ENCODE results near the gene MYO3B.

Gene MYO3B

DNA sequence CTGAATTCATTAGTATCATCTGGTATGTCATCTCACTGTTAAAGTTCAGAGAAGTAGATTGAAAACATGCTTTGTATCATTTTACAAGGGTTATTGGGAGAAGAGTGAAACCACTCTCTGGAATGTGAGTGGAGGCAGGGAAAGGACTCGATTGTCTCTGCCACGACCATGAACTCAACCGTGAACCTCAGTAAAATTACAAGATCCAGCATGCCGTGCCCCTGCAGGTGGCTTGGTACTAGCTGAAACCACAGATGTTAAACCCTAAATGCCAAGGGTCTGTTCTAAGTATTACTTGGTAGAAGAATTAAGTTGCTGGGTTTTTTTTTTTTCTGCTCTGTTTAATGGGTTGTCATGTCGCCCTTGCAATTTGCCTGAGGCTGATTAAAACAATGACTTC, 197.2 kb downstream of the MYO3B start:
- Histone ChIP-seq H3K4me3 (ENCODE audit: low read length) (no peak overlapping the region), H3K9me3 (ENCODE audit: control insufficient read depth, insufficient read depth, low read length) (no peaks in the 10 kb centered on the region), H3K36me3 (ENCODE audit: control insufficient read depth, low read length) (no peaks in the 10 kb centered on the region), H3K79me2 (ENCODE audit: control insufficient read depth, low read length) (no peaks in the 10 kb centered on the region), H3K27ac (ENCODE audit: low read depth, low read length) (no peak overlapping the region), H3K27me3 (ENCODE audit: control insufficient read depth, low read length) (peaks cover 15% of the 10 kb centered on the region; the same call in 1 of the 2 replicates), H3K9me2 (replicated peaks; ENCODE audit: control insufficient read depth, low read length) (no peaks in the 10 kb centered on the region), H3F3A (ENCODE audit: control insufficient read depth, insufficient read depth) (no peaks in the 10 kb centered on the region), H3K4me2 (ENCODE audit: low read length) (no peak overlapping the region), H4K20me1 (ENCODE audit: control insufficient read depth, insufficient read depth, low read depth, low read length) (no peaks in the 10 kb centered on the region), H3K4me1 (ENCODE audit: control insufficient read depth, low read length) (no peaks in the 10 kb centered on the region)
- TF ChIP-seq EZH2phosphoT487 (IDR thresholded peaks at IDR 0.05; ENCODE audit: borderline replicate concordance, low read length) = no peak
- TF ChIP-seq, protein P1, sequence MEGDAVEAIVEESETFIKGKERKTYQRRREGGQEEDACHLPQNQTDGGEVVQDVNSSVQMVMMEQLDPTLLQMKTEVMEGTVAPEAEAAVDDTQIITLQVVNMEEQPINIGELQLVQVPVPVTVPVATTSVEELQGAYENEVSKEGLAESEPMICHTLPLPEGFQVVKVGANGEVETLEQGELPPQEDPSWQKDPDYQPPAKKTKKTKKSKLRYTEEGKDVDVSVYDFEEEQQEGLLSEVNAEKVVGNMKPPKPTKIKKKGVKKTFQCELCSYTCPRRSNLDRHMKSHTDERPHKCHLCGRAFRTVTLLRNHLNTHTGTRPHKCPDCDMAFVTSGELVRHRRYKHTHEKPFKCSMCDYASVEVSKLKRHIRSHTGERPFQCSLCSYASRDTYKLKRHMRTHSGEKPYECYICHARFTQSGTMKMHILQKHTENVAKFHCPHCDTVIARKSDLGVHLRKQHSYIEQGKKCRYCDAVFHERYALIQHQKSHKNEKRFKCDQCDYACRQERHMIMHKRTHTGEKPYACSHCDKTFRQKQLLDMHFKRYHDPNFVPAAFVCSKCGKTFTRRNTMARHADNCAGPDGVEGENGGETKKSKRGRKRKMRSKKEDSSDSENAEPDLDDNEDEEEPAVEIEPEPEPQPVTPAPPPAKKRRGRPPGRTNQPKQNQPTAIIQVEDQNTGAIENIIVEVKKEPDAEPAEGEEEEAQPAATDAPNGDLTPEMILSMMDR (IDR thresholded peaks at IDR 0.05; ENCODE audit: low read depth, low read length, poor library complexity, severe bottlenecking) = no peak

DNA sequence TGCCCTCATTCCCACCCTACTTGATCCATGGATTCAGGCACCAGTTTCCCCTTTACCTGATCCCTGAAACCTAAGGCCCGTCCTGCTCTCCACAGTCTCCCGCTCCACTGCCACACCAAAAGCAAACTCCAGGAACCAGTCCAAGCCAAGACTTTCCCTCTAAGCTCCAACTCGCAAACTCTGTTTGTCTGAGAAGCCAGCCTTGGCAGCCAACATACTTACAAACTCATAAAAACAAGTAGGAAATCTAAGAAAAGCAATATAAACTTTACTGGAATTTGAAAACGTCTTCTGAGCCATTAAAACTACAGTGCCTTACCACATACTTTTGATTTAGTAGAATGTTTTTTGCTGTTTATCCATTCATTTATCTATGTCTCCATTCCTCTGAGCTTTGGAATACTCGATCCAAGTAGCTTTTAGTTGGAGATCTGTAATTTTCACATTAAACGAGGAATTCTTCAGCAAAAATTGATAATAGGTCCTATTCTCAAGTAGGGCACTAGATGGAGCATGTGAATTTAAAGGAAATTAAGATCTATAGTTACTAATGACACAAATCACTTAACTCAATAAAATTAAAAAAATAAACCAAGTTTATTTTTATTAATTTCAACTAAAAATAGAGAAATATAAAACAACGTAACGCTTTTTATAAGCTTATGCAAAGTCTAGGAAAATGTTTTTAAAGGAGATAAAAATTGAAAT, 199.7 kb downstream of the MYO3B start:
- peaks cover 15% of the 10 kb centered on the region; the same call in 1 of the 2 replicates for H3K27me3 ChIP-seq (ENCODE audit: control insufficient read depth, low read length)
- TF ChIP-seq, protein P1 (IDR thresholded peaks at IDR 0.05; ENCODE audit: low read depth, low read length, poor library complexity, severe bottlenecking) = no peak
- no peak for TF ChIP-seq EZH2phosphoT487 (IDR thresholded peaks at IDR 0.05; ENCODE audit: borderline replicate concordance, low read length)
- H3K4me3 ChIP-seq (ENCODE audit: low read length) = no peak overlapping the region
- H3K36me3 ChIP-seq (ENCODE audit: control insufficient read depth, low read length) = no peaks in the 10 kb centered on the region
- no peaks in the 10 kb centered on the region for H3K79me2 ChIP-seq (ENCODE audit: control insufficient read depth, low read length)
- H3K4me1 ChIP-seq (ENCODE audit: control insufficient read depth, low read length) = no peaks in the 10 kb centered on the region
- H3K9me2 ChIP-seq (replicated peaks; ENCODE audit: control insufficient read depth, low read length) = no peaks in the 10 kb centered on the region
- H3K4me2 ChIP-seq (ENCODE audit: low read length) = no peak overlapping the region
- H3F3A ChIP-seq (ENCODE audit: control insufficient read depth, insufficient read depth) = no peaks in the 10 kb centered on the region
- H4K20me1 ChIP-seq (ENCODE audit: control insufficient read depth, insufficient read depth, low read depth, low read length) = no peaks in the 10 kb centered on the region
- no peaks in the 10 kb centered on the region for H3K9me3 ChIP-seq (ENCODE audit: control insufficient read depth, insufficient read depth, low read length)
- H3K27ac ChIP-seq (ENCODE audit: low read depth, low read length) = no peak overlapping the region

DNA sequence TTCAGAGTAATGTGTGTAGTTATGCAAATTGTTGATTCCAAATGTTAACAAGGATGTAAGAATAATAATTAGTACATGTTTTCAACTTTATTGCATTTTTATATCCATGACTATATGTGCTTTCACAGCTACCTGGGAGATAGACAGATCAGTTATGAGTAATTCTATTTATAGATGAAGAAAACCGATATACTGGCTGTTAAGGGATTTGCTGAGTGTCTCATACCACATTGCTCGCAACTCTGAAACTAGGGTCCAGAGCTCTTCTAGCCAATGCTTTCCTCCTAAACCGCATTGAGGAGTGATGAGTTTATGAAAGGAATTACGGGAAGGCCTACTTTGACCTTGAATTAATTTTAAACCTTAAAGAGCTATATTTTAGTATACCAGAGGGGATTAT, 202.3 kb downstream of the MYO3B start:
- no peak overlapping the region for H3K4me2 ChIP-seq (ENCODE audit: low read length)

More for the DNA sequence above, 202.3 kb downstream of the MYO3B start:
- H3K27ac ChIP-seq (ENCODE audit: low read depth, low read length) = no peak overlapping the region
- H3K36me3 ChIP-seq (ENCODE audit: control insufficient read depth, low read length) = no peaks in the 10 kb centered on the region
- H3K79me2 ChIP-seq (ENCODE audit: control insufficient read depth, low read length) = no peaks in the 10 kb centered on the region
- no peaks in the 10 kb centered on the region for H4K20me1 ChIP-seq (ENCODE audit: control insufficient read depth, insufficient read depth, low read depth, low read length)
- TF ChIP-seq, protein P1 (IDR thresholded peaks at IDR 0.05; ENCODE audit: low read depth, low read length, poor library complexity, severe bottlenecking) = no peak
- no peak for TF ChIP-seq EZH2phosphoT487 (IDR thresholded peaks at IDR 0.05; ENCODE audit: borderline replicate concordance, low read length)
- no peaks in the 10 kb centered on the region for H3K9me2 ChIP-seq (replicated peaks; ENCODE audit: control insufficient read depth, low read length)
- no peaks in the 10 kb centered on the region for H3K9me3 ChIP-seq (ENCODE audit: control insufficient read depth, insufficient read depth, low read length)
- H3K4me3 ChIP-seq (ENCODE audit: low read length) = no peak overlapping the region
- no peaks in the 10 kb centered on the region for H3F3A ChIP-seq (ENCODE audit: control insufficient read depth, insufficient read depth)
- no peaks in the 10 kb centered on the region for H3K4me1 ChIP-seq (ENCODE audit: control insufficient read depth, low read length)
- H3K27me3 ChIP-seq (ENCODE audit: control insufficient read depth, low read length) = peaks cover 10% of the 10 kb centered on the region; the same call in 1 of the 2 replicates

Data from DOHH2 (cell line).